Nephron progenitor cell (in vitro differentiated cells): ENCODE measurements around the gene METTL8.
"Not testable (repeated sequence)": the region's sequence is repeated elsewhere in the genome, so short reads cannot be mapped to it uniquely, and the experiment has no call there.

Source experiments
- DNase-seq: peaks from one replicate; pipeline ENCODE4 v3.0.0; 2021
- H3K27ac Mint-ChIP-seq: 2 replicates; pipeline ENCODE4 v1.8.0; 2021; ENCODE audit warnings: mild to moderate bottlenecking, moderate library complexity, mixed read lengths
- H3K27me3 Mint-ChIP-seq: 2 replicates; pipeline ENCODE4 v1.8.0; 2021; ENCODE audit warnings: mild to moderate bottlenecking, low read depth, mixed read lengths; ENCODE audit not compliant: poor library complexity
- H3K36me3 Mint-ChIP-seq: 2 replicates; pipeline ENCODE4 v1.8.0; 2021; ENCODE audit warnings: low read depth, mixed read lengths
- H3K4me1 Mint-ChIP-seq: 2 replicates; pipeline ENCODE4 v1.8.0; 2021; ENCODE audit warnings: mixed read lengths
- H3K4me3 Mint-ChIP-seq: 2 replicates; pipeline ENCODE4 v1.8.0; 2021; ENCODE audit warnings: mild to moderate bottlenecking, moderate library complexity, mixed read lengths
- H3K9me3 Mint-ChIP-seq: 2 replicates; pipeline ENCODE4 v1.8.0; 2021; ENCODE audit warnings: mild to moderate bottlenecking, moderate library complexity, mixed read lengths
- TF ChIP-seq, protein P1 (sequence below): fragments of 200-600 bp; sonication (generic); IDR thresholded peaks from 2 replicates; pipeline ENCODE4 v1.5.0; 2021; ENCODE audit warnings: antibody characterized with exemption

The METTL8 gene

DNA sequence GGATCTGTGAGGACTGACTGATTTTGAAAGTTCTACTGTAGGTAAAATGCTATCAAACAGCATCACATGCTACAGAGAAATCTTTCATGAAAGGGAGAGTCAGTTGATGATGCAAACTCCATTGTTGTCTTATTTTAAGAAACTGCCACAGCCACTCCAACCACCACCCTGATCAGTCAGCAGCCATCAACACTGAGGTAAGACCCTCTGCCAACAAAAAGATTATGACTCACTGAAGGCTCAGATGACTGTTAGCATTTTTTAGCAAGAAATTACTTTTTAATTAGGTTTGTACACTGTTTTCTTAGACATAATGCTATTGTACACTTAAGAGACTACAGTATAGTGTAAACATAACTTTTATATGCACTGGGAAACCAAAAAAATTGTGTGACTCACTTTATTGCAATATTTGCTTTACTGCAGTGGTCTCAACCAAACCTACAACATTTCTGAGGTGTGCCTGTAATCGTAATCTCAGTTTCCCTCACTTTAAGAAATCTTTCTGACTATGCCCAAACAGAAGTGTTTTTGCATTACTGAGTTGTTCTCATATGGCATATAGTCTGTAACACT lies 42.8 kb downstream of the METTL8 start:
- TF ChIP-seq, protein P1, sequence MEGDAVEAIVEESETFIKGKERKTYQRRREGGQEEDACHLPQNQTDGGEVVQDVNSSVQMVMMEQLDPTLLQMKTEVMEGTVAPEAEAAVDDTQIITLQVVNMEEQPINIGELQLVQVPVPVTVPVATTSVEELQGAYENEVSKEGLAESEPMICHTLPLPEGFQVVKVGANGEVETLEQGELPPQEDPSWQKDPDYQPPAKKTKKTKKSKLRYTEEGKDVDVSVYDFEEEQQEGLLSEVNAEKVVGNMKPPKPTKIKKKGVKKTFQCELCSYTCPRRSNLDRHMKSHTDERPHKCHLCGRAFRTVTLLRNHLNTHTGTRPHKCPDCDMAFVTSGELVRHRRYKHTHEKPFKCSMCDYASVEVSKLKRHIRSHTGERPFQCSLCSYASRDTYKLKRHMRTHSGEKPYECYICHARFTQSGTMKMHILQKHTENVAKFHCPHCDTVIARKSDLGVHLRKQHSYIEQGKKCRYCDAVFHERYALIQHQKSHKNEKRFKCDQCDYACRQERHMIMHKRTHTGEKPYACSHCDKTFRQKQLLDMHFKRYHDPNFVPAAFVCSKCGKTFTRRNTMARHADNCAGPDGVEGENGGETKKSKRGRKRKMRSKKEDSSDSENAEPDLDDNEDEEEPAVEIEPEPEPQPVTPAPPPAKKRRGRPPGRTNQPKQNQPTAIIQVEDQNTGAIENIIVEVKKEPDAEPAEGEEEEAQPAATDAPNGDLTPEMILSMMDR = no peak
- DNase-seq = no peak
- H3K4me1 Mint-ChIP-seq = peaks cover 18% of the 10 kb centered on the region
- H3K4me3 Mint-ChIP-seq = no peak overlapping the region
- no peak overlapping the region for H3K27ac Mint-ChIP-seq
- peaks cover 5% of the 10 kb centered on the region for H3K36me3 Mint-ChIP-seq
- no peaks in the 10 kb centered on the region for H3K27me3 Mint-ChIP-seq
- H3K9me3 Mint-ChIP-seq = no peaks in the 10 kb centered on the region

- Mint-ChIP-seq H3K4me1 (peaks cover 26% of the 10 kb centered on the region), H3K4me3 (no peak overlapping the region), H3K27me3 (no peaks in the 10 kb centered on the region), H3K27ac (no peak overlapping the region), H3K36me3 (peaks cover 5% of the 10 kb centered on the region), H3K9me3 (no peaks in the 10 kb centered on the region)
- DNase-seq = no peak
- TF ChIP-seq, protein P1 = no peak
Measured at GRCh38 chr2:171389780-171390179, 44.0 kb downstream of the METTL8 start.

DNA sequence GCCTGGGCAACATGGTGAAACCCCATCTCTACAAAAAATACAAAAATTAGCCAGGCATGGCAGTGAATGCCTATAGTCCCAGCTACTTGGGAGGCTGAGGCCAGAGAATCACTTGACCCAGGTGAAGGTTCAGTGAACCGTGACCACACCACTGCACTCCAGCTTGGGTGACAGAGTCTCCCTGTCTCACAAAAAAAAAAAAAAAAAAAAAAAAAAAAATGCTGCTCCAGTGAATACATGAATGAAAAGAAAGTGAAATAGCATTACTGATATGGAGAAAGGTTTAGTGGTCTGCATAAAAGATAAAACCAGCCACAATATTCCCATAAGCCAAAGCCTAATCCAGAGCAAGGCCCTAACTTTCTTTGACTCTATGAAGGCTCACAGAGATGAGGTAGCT lies 44.5 kb downstream of the METTL8 start:
- Mint-ChIP-seq H3K9me3 (no peaks in the 10 kb centered on the region), H3K27me3 (no peaks in the 10 kb centered on the region), H3K4me1 (peaks cover 26% of the 10 kb centered on the region), H3K4me3 (no peak overlapping the region), H3K36me3 (peaks cover 5% of the 10 kb centered on the region), H3K27ac (no peak overlapping the region)
- TF ChIP-seq, protein P1 = no peak
- peak; percentile 10 for DNase-seq

DNA sequence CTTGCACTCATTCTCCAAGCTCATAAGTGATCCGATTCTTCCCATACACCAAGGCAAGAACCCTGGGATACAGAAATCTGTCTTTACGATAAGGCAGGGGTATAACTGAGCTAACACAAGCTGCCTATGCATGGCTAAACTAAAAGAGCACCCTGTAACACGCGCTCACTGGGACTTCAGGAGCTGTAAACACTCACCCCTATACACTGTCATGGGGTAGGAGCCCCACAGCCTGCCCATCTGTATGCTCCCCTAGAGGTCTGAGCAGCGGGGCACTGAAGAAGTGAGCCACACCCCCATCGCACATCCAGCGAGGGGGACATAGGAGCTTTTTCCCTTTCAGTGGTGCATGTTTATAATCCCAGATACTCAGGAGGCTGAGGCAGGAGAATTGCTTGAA lies 46.7 kb downstream of the METTL8 start:
- Mint-ChIP-seq H3K36me3 (peaks cover 24% of the 10 kb centered on the region), H3K27ac (no peak overlapping the region), H3K9me3 (peaks cover 5% of the 10 kb centered on the region), H3K4me1 (peaks cover 26% of the 10 kb centered on the region), H3K4me3 (no peak overlapping the region), H3K27me3 (no peaks in the 10 kb centered on the region)
- TF ChIP-seq, protein P1 = no peak
- DNase-seq = no peak

- no peak for DNase-seq
- TF ChIP-seq, protein P1 = no peak
- Mint-ChIP-seq H3K27ac (no peak overlapping the region), H3K36me3 (peaks cover 27% of the 10 kb centered on the region), H3K4me3 (no peak overlapping the region), H3K9me3 (peaks cover 8% of the 10 kb centered on the region), H3K4me1 (peaks cover 26% of the 10 kb centered on the region), H3K27me3 (no peaks in the 10 kb centered on the region)
Measured at GRCh38 chr2:171386627-171387026, 47.2 kb downstream of the METTL8 start.

DNA sequence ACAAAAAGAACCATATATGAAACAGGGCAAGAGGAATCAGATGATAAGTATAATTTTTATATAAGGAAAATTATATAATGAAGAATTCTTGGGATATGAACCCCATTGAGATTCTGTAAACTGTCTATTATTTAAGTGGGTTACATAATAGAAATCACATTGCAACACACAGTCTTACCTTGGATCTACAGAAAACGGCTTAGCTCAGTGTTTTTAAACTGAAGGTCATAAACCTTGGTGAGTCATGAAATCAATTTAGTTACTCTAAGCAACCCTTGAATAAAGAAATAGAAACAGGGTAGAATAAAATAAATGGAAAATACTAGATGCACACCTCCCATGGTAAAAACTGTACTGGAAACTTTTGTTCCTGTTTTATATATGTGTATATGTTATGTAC lies 50.7 kb downstream of the METTL8 start:
- TF ChIP-seq, protein P1 = no peak
- peaks cover 54% of the 10 kb centered on the region for H3K36me3 Mint-ChIP-seq
- DNase-seq = no peak
- H3K27me3 Mint-ChIP-seq = no peaks in the 10 kb centered on the region
- H3K4me3 Mint-ChIP-seq = no peak overlapping the region
- peaks cover 23% of the 10 kb centered on the region for H3K4me1 Mint-ChIP-seq
- H3K27ac Mint-ChIP-seq = no peak overlapping the region
- H3K9me3 Mint-ChIP-seq = peaks cover 42% of the 10 kb centered on the region

GRCh38 chr2:171382175-171382574 lies 51.6 kb downstream of the METTL8 start:
- H3K27me3 Mint-ChIP-seq, H3K27ac Mint-ChIP-seq, H3K4me3 Mint-ChIP-seq, DNase-seq: not testable (repeated sequence)
- peaks cover 64% of the 10 kb centered on the region for H3K36me3 Mint-ChIP-seq
- H3K4me1 Mint-ChIP-seq = peaks cover 19% of the 10 kb centered on the region
- peaks cover 51% of the 10 kb centered on the region for H3K9me3 Mint-ChIP-seq

DNA sequence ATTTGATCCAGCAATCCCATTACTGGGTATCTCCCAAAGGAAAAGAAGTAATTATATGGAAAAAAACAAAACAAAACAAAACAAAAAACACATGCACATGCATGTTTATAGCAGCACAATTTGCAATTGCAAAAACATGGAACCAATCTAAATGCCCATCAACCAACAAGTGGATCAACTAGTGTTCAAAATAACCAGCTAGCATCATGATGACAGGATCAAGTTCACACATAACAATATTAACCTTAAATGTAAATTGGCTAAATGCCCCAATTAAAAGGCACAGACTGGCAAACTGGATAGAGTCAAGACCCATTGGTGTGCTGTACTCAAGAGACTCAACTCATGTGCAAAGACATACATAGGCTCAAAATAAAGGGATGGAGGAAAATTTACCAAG lies 55.9 kb downstream of the METTL8 start:
- H3K27me3 Mint-ChIP-seq, H3K4me1 Mint-ChIP-seq, H3K4me3 Mint-ChIP-seq, DNase-seq, H3K27ac Mint-ChIP-seq: not testable (repeated sequence)
- Mint-ChIP-seq H3K9me3 (peaks cover 91% of the 10 kb centered on the region), H3K36me3 (peaks cover 94% of the 10 kb centered on the region)
